Epidermal melanocyte (primary cell): Measurements from ENCODE around the gene FBXL3.
"Not testable (repeated sequence)": the region's sequence is repeated elsewhere in the genome, so short reads cannot be mapped to it uniquely, and the experiment has no call there.

ENCODE experiments used
- DNase-seq: peaks from one replicate; pipeline ENCODE4 v3.0.0; 2011; ENCODE audit warnings: low spot score; ENCODE audit not compliant: insufficient read length

Gene FBXL3

GRCh38 chr13:77026255-77026860, 601 bp downstream of the FBXL3 start:
- DNase-seq: no peak

GRCh38 chr13:77022341-77022740, 4.6 kb downstream of the FBXL3 start:
- no peak for DNase-seq

- DNase-seq: no peak
Observed at GRCh38 chr13:77019756-77020155, 7.2 kb downstream of the FBXL3 start.

GRCh38 chr13:77016888-77017623, 9.9 kb downstream of the FBXL3 start:
- DNase-seq: no peak

GRCh38 chr13:77016251-77016812, 10.6 kb downstream of the FBXL3 start:
- no peak for DNase-seq

- DNase-seq: no peak
Observed at GRCh38 chr13:77014906-77015685, 11.9 kb downstream of the FBXL3 start.

- no peak for DNase-seq
Observed at GRCh38 chr13:77013853-77014542, 13.0 kb downstream of the FBXL3 start.

GRCh38 chr13:77009719-77010118, 17.2 kb downstream of the FBXL3 start:
- DNase-seq: not testable (repeated sequence)

GRCh38 chr13:77009011-77009410, 17.9 kb downstream of the FBXL3 start:
- no peak for DNase-seq

GRCh38 chr13:77008337-77008736, 18.6 kb downstream of the FBXL3 start:
- not testable (repeated sequence) for DNase-seq

- no peak for DNase-seq
Observed at GRCh38 chr13:77002590-77003190, 24.3 kb downstream of the FBXL3 start.

- DNase-seq: no peak
Observed at GRCh38 chr13:77001963-77002587, 24.9 kb downstream of the FBXL3 start.

- DNase-seq: no peak
Observed at GRCh38 chr13:77001540-77001939, 25.4 kb downstream of the FBXL3 start.

GRCh38 chr13:77000475-77000874, 26.5 kb downstream of the FBXL3 start:
- no peak for DNase-seq

- DNase-seq: no peak
Observed at GRCh38 chr13:76994281-76994680, 32.7 kb downstream of the FBXL3 start.

- no peak for DNase-seq
Observed at GRCh38 chr13:76993473-76993872, 33.5 kb downstream of the FBXL3 start.

GRCh38 chr13:76993021-76993420, 33.9 kb downstream of the FBXL3 start:
- no peak for DNase-seq

GRCh38 chr13:76992548-76993001, 34.4 kb downstream of the FBXL3 start:
- DNase-seq: no peak

- DNase-seq: peak; percentile 86
Observed at GRCh38 chr13:76991796-76992547, 35.0 kb downstream of the FBXL3 start, which contains the start of gene CLN5. Gene CLN5 (plus strand): TSS chr13:76992081. CDS start chr13:76992099, 18 bp downstream.

GRCh38 chr13:76991432-76991795, 35.5 kb downstream of the FBXL3 start:
- DNase-seq: no peak
